ENCODE results near the gene RACGAP1. TPM values are rescaled to one million over a fixed set of nuclear protein-coding genes. Genes with fewer than 3 reads are reported as not detected.

RACGAP1 gene
- total and polyA plus RNA-seq, 2 of the 4 experiments (the other 2 are of a cell fraction), result 37.9 to 110 TPM

GRCh38 chr12:50042693-50043092 is 17.4 kb upstream of the RACGAP1 start:
- H3K9ac ChIP-seq (ENCODE audit: low read depth, low read length), result no peak overlapping the region
- peaks cover 17% of the 10 kb centered on the region for H3K27me3 ChIP-seq (ENCODE audit: control insufficient read depth, insufficient read depth, low read length)
- H3K4me3 ChIP-seq (ENCODE audit: insufficient read depth, low read depth, low read length), result no peak overlapping the region
- ATAC-seq (ENCODE audit: low read depth) (no peak), DNase-seq (no peak)
- H3K36me3 ChIP-seq (ENCODE audit: control insufficient read depth, insufficient read depth, low read length), result no peaks in the 10 kb centered on the region
- H3K18ac ChIP-seq (ENCODE audit: low read depth, low read length), result no peak overlapping the region
- H3K9me3 ChIP-seq (ENCODE audit: control insufficient read depth, insufficient read depth, low read length), result no peaks in the 10 kb centered on the region
- TF ChIP-seq FOS (IDR thresholded peaks at IDR 0.05; ENCODE audit: low read depth, low read length) (no peak), CHD1 (IDR thresholded peaks at IDR 0.05; ENCODE audit: low read depth, low read length) (no peak), CEBPB (IDR thresholded peaks at IDR 0.05; ENCODE audit: low read depth, low read length) (no peak), RAD21 (IDR thresholded peaks at IDR 0.05; ENCODE audit: low read length) (no peak), MXI1 (IDR thresholded peaks at IDR 0.05; ENCODE audit: borderline replicate concordance, low read depth, low read length) (no peak), SMC3 (IDR thresholded peaks at IDR 0.05; ENCODE audit: low read depth, low read length) (no peak), BHLHE40 (IDR thresholded peaks at IDR 0.05; ENCODE audit: low read depth, low read length) (no peak), RFX5 (IDR thresholded peaks at IDR 0.05; ENCODE audit: low read depth, low read length) (no peak), RCOR1 (IDR thresholded peaks at IDR 0.05; ENCODE audit: insufficient replicate concordance, low read length) (no peak), POLR2A (IDR thresholded peaks at IDR 0.05; ENCODE audit: low read depth, low read length) (no peak), MAZ (IDR thresholded peaks at IDR 0.05; ENCODE audit: borderline replicate concordance, low read depth, low read length) (no peak), NFE2L2 (IDR thresholded peaks at IDR 0.05; ENCODE audit: low read depth, low read length) (no peak), MAFK (IDR thresholded peaks at IDR 0.05; ENCODE audit: low read depth, low read length) (no peak)
- TF ChIP-seq, protein P1, sequence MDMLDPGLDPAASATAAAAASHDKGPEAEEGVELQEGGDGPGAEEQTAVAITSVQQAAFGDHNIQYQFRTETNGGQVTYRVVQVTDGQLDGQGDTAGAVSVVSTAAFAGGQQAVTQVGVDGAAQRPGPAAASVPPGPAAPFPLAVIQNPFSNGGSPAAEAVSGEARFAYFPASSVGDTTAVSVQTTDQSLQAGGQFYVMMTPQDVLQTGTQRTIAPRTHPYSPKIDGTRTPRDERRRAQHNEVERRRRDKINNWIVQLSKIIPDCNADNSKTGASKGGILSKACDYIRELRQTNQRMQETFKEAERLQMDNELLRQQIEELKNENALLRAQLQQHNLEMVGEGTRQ (IDR thresholded peaks at IDR 0.05; ENCODE audit: low read depth, low read length), result no peak
- TF ChIP-seq, protein P2, sequence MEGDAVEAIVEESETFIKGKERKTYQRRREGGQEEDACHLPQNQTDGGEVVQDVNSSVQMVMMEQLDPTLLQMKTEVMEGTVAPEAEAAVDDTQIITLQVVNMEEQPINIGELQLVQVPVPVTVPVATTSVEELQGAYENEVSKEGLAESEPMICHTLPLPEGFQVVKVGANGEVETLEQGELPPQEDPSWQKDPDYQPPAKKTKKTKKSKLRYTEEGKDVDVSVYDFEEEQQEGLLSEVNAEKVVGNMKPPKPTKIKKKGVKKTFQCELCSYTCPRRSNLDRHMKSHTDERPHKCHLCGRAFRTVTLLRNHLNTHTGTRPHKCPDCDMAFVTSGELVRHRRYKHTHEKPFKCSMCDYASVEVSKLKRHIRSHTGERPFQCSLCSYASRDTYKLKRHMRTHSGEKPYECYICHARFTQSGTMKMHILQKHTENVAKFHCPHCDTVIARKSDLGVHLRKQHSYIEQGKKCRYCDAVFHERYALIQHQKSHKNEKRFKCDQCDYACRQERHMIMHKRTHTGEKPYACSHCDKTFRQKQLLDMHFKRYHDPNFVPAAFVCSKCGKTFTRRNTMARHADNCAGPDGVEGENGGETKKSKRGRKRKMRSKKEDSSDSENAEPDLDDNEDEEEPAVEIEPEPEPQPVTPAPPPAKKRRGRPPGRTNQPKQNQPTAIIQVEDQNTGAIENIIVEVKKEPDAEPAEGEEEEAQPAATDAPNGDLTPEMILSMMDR (conservative IDR thresholded peaks at IDR 0.05; ENCODE audit: low read depth, low read length), result no peak
- TF ChIP-seq, protein P3, sequence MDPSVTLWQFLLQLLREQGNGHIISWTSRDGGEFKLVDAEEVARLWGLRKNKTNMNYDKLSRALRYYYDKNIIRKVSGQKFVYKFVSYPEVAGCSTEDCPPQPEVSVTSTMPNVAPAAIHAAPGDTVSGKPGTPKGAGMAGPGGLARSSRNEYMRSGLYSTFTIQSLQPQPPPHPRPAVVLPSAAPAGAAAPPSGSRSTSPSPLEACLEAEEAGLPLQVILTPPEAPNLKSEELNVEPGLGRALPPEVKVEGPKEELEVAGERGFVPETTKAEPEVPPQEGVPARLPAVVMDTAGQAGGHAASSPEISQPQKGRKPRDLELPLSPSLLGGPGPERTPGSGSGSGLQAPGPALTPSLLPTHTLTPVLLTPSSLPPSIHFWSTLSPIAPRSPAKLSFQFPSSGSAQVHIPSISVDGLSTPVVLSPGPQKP (IDR thresholded peaks at IDR 0.05; ENCODE audit: borderline replicate concordance, low read depth, low read length), result no peak
- no peak overlapping the region for H4K8ac ChIP-seq (ENCODE audit: low read depth in 2 of 2, low read length in 2 of 2)
- POLR2A ChIA-PET (ENCODE audit: unreplicated experiment), result no interaction called here
- in situ Hi-C loops (cut with MboI; ENCODE audit: low sequenced_read_pairs), result no loop called here
- H2AFZ ChIP-seq (replicated peaks; ENCODE audit: low read length, poor library complexity), result no peak overlapping the region
- H4K20me1 ChIP-seq (ENCODE audit: insufficient read depth, low read length), result no peaks in the 10 kb centered on the region
- intact Hi-C loops (cut with micrococcal nuclease), result no loop called here
- H4K91ac ChIP-seq (ENCODE audit: insufficient read depth, low read depth, low read length), result no peak overlapping the region
- no peak overlapping the region for H3K23ac ChIP-seq (ENCODE audit: low read depth, low read length)
- no peak overlapping the region for H2BK5ac ChIP-seq (ENCODE audit: low read depth, low read length, poor library complexity, severe bottlenecking)
- H3K27ac ChIP-seq (ENCODE audit: insufficient read depth, low read length), result no peak overlapping the region
- dilution Hi-C loops (cut with HindIII; ENCODE audit: low sequenced_read_pairs, unreplicated experiment), result no loop called here
- H3K9me1 ChIP-seq (ENCODE audit: insufficient read depth, low read length), result no peaks in the 10 kb centered on the region
- H2AK9ac ChIP-seq (replicated peaks; ENCODE audit: low read depth, low read length, poor library complexity), result no peak overlapping the region
- H3K4me1 ChIP-seq (ENCODE audit: control insufficient read depth, insufficient read depth, low read length), result no peaks in the 10 kb centered on the region
- 96% methylated on average over 4 of the region's 6 CpGs; no CpG with 5 or more reads in 1 of the 2 experiments for WGBS, 2 experiments (ENCODE audit: extremely low coverage in 2 of 2, insufficient read length in 1 of 2)
- H3K4ac ChIP-seq (ENCODE audit: low read depth, low read length), result no peak overlapping the region
- no TSS peak for BruUV-seq (replicated peaks)
- CTCF ChIA-PET, result no interaction called here
- H3K79me1 ChIP-seq (ENCODE audit: low read depth in 1 of 2, low read length in 2 of 2), result no peaks in the 10 kb centered on the region
- H2BK15ac ChIP-seq (ENCODE audit: low read depth, low read length), result no peak overlapping the region
- H3K56ac ChIP-seq (ENCODE audit: extremely low read depth, insufficient read depth, low read length), result no peak overlapping the region
- no peak overlapping the region for H4K5ac ChIP-seq (ENCODE audit: low read depth, low read length)
- H2AK5ac ChIP-seq (ENCODE audit: low read depth, low read length), result no peak overlapping the region
- H2BK120ac ChIP-seq (ENCODE audit: low read depth, low read length), result no peak overlapping the region
- no peak overlapping the region for H2BK20ac ChIP-seq (ENCODE audit: low read depth, low read length)
- H3K14ac ChIP-seq (replicated peaks; ENCODE audit: low read depth, low read length), result no peak overlapping the region
- no peak overlapping the region for H3K4me2 ChIP-seq (ENCODE audit: low read depth, low read length)

Data from IMR-90 (cell line).